Upper lobe of left lung (tissue), 6 donors: ENCODE results near the gene EIF1AD. TPM values are rescaled to one million over a fixed set of nuclear protein-coding genes. Genes with fewer than 3 reads are reported as not detected.

Experiments used
- ATAC-seq, 2 donors: fragments of 200-7000 bp; cut with Tn5 transposase; one replicate each; pipeline ENCODE4 v1.9.1; 2022; ENCODE audit warnings: mild to moderate bottlenecking in 2 of 2, moderate library complexity in 2 of 2; ENCODE audit not compliant: low FRiP score in 2 of 2
- DNase-seq, 2 donors: peaks; one replicate each; pipeline ENCODE4 v3.0.0-alpha.2; 2019 to 2020
- H3K27ac ChIP-seq, 4 donors: fragments of 200-600 bp; sonication (generic); one replicate each; pipeline ENCODE4 v1.5.1; 2016 to 2019
- H3K27me3 ChIP-seq, 4 donors: fragments of 200-600 bp; sonication (generic); one replicate each; pipeline ENCODE4 v1.5.1; 2017 to 2019
- H3K36me3 ChIP-seq, 4 donors: fragments of 200-600 bp; sonication (generic); one replicate each; pipeline ENCODE4 v1.5.1; 2016 to 2019
- H3K4me1 ChIP-seq, 4 donors: fragments of 200-600 bp; sonication (generic); one replicate each; pipeline ENCODE4 v1.5.1; 2018 to 2019
- H3K4me3 ChIP-seq, 4 donors: fragments of 200-600 bp; sonication (generic); one replicate each; pipeline ENCODE4 v1.5.1; 2017 to 2019; ENCODE audit warnings: mild to moderate bottlenecking in 2 of 4, moderate library complexity in 1 of 4
- H3K9me3 ChIP-seq, 4 donors: fragments of 200-600 bp; sonication (generic); one replicate each; pipeline ENCODE4 v1.5.1; 2018 to 2019
- CTCF ChIP-seq, 6 experiments: fragments of 450-650 bp in 4 of 6; fragments of 200-600 bp in 2 of 6; sonication (generic) in 2 of 6; IDR thresholded peaks; one replicate each; pipeline ENCODE4 v1.5.1; 2016 to 2019; ENCODE audit warnings: antibody characterized with exemption in 6 of 6
- EP300 ChIP-seq, 4 donors: sonication (generic); formaldehyde crosslinking; IDR thresholded peaks; one replicate each; pipeline ENCODE4 v1.5.1; 2017; ENCODE audit warnings: antibody characterized with exemption in 4 of 4, control low read depth in 2 of 4
- POLR2A ChIP-seq, 4 donors: fragments of 450-650 bp; IDR thresholded peaks; one replicate each; pipeline ENCODE4 v1.5.1; 2016 to 2017; ENCODE audit warnings: antibody characterized with exemption in 4 of 4, mild to moderate bottlenecking in 2 of 4
- POLR2AphosphoS5 ChIP-seq, 2 donors: sonication (generic); formaldehyde crosslinking; IDR thresholded peaks; one replicate each; pipeline ENCODE4 v1.5.1; 2017; ENCODE audit warnings: antibody characterized with exemption in 2 of 2
- WGBS, 2 donors: methylation state at CpG; one replicate each; pipeline ENCODE4 v1.1.5; 2017 to 2018; 5-methylcytosine and 5-hydroxymethylcytosine counted together
- total RNA-seq, 6 donors: library from RNA; depleted of rRNA in 4 of 6; stranded (reverse); fragments of >200 nt in 4 of 6; gene quantifications; one replicate each; pipeline versions ENCODE4 v1.1.0 to v1.2.1, GENCODE V29; 2016 to 2021
- donor health status: DM: no; HTN: no; CAD: no; lungs with moderate emphysema.
- donor health status: DM: no; HTN: yes; CAD: no; lungs with severe emphysema.

EIF1AD gene
- total RNA-seq, 6 donors from 2014 or later, result 22.8 to 37.4 (median 30.1) TPM

GRCh38 chr11:65979261-65979759, 22.6 kb downstream of the EIF1AD start:
- no peak overlapping the region for H3K4me3 ChIP-seq
- peaks cover 11 to 42% (median 37%) of the 10 kb centered on the region in 4 donors for H3K36me3 ChIP-seq
- WGBS, 2 donors, result 82 to 90% methylated on average over 7 to 10 of the region's 10 CpGs
- H3K27me3 ChIP-seq, result no peaks in the 10 kb centered on the region
- no peak overlapping the region for H3K27ac ChIP-seq
- DNase-seq (no peak), ATAC-seq (no peak)
- TF ChIP-seq CTCF (IDR thresholded peaks at IDR 0.05) (no peak), POLR2A (IDR thresholded peaks at IDR 0.05) (no peak), EP300 (IDR thresholded peaks at IDR 0.05) (no peak), POLR2AphosphoS5 (IDR thresholded peaks at IDR 0.05) (no peak)
- no peaks in the 10 kb centered on the region for H3K9me3 ChIP-seq
- no peaks in the 10 kb centered on the region for H3K4me1 ChIP-seq

- no peak overlapping the region for H3K4me3 ChIP-seq
- peaks cover 11 to 45% (median 38%) of the 10 kb centered on the region in 4 donors for H3K36me3 ChIP-seq
- H3K27me3 ChIP-seq, result no peaks in the 10 kb centered on the region
- H3K27ac ChIP-seq, result no peak overlapping the region
- TF ChIP-seq CTCF (IDR thresholded peaks at IDR 0.05) (no peak), POLR2AphosphoS5 (IDR thresholded peaks at IDR 0.05) (no peak), POLR2A (IDR thresholded peaks at IDR 0.05) (no peak), EP300 (IDR thresholded peaks at IDR 0.05) (no peak)
- peak in 1 of 2 donors; percentile 72 for DNase-seq
- WGBS, 2 donors, result 93 to 97% methylated on average over 34 of the region's 34 CpGs
- H3K4me1 ChIP-seq, result no peaks in the 10 kb centered on the region
- no peaks in the 10 kb centered on the region for H3K9me3 ChIP-seq
- ATAC-seq, result no peak
These were observed 23.3 kb downstream of the EIF1AD start for GRCh38 chr11:65978391-65979238.

GRCh38 chr11:65977621-65978390, 24.2 kb downstream of the EIF1AD start:
- 91 to 95% methylated on average over 24 to 28 of the region's 29 CpGs for WGBS, 2 donors
- Histone ChIP-seq H3K9me3 (no peaks in the 10 kb centered on the region), H3K36me3 (peaks cover 11 to 51% (median 42%) of the 10 kb centered on the region in 4 donors), H3K4me3 (no peak overlapping the region), H3K4me1 (no peaks in the 10 kb centered on the region), H3K27me3 (no peaks in the 10 kb centered on the region), H3K27ac (no peak overlapping the region)
- TF ChIP-seq EP300 (IDR thresholded peaks at IDR 0.05) (no peak), POLR2AphosphoS5 (IDR thresholded peaks at IDR 0.05) (no peak), CTCF (IDR thresholded peaks at IDR 0.05) (no peak), POLR2A (IDR thresholded peaks at IDR 0.05) (no peak)
- no peak for ATAC-seq
- DNase-seq, result peak in 1 of 2 donors; percentile 78

GRCh38 chr11:65976216-65977176, 25.5 kb downstream of the EIF1AD start:
- H3K27ac ChIP-seq, result no peak overlapping the region
- peak in 1 of 2 donors; percentile 74 for DNase-seq
- H3K27me3 ChIP-seq, result no peaks in the 10 kb centered on the region
- no peak for TF ChIP-seq CTCF (IDR thresholded peaks at IDR 0.05)
- no peak for TF ChIP-seq POLR2AphosphoS5 (IDR thresholded peaks at IDR 0.05)
- TF ChIP-seq POLR2A (IDR thresholded peaks at IDR 0.05), result no peak
- no peak for TF ChIP-seq EP300 (IDR thresholded peaks at IDR 0.05)
- no peaks in the 10 kb centered on the region for H3K9me3 ChIP-seq
- H3K4me1 ChIP-seq, result no peaks in the 10 kb centered on the region
- ATAC-seq, result no peak
- WGBS, 2 donors, result 83 to 88% methylated on average over 36 to 42 of the region's 43 CpGs
- peaks cover 11 to 60% (median 47%) of the 10 kb centered on the region in 4 donors for H3K36me3 ChIP-seq
- H3K4me3 ChIP-seq, result no peak overlapping the region
